Left lung (tissue), 10 donors: ENCODE results near the gene APOL4. TPM values are rescaled to one million over a fixed set of nuclear protein-coding genes. Genes with fewer than 3 reads are reported as not detected.
"Not testable (repeated sequence)": the region's sequence is repeated elsewhere in the genome, so short reads cannot be mapped to it uniquely, and the experiment has no call there.

Experiments
- ATAC-seq: fragments of 200-7000 bp; cut with Tn5 transposase; one replicate; pipeline ENCODE4 v1.9.1; 2020; ENCODE audit warnings: moderate library complexity
- DNase-seq, 4 donors: peaks; one replicate each; pipeline ENCODE4 v3.0.0-alpha.2; 2013 to 2020
- H3K27ac ChIP-seq, 2 donors: fragments of 200-600 bp; sonication (generic) in 1 of 2; one replicate each; pipeline versions ENCODE4 v1.5.0 to v1.8.0; 2020 to 2021
- H3K27me3 ChIP-seq, 2 donors: fragments of 200-600 bp; sonication (generic) in 1 of 2; one replicate each; pipeline versions ENCODE4 v1.5.0 to v1.8.0; 2020 to 2021
- H3K36me3 ChIP-seq, 2 donors: fragments of 200-600 bp; sonication (generic) in 1 of 2; one replicate each; pipeline versions ENCODE4 v1.5.0 to v1.8.0; 2020 to 2021
- H3K4me1 ChIP-seq, 2 donors: fragments of 200-600 bp; one replicate each; pipeline ENCODE4 v1.8.0; 2021
- H3K4me3 ChIP-seq, 2 donors: fragments of 200-600 bp; sonication (generic) in 1 of 2; one replicate each; pipeline versions ENCODE4 v1.5.0 to v1.8.0; 2020 to 2021; ENCODE audit warnings: mild to moderate bottlenecking in 1 of 2
- H3K9me3 ChIP-seq, 2 donors: fragments of 200-600 bp; sonication (generic) in 1 of 2; one replicate each; pipeline versions ENCODE4 v1.5.0 to v1.8.0; 2020 to 2021
- CTCF ChIP-seq, 2 donors: fragments of 200-600 bp; sonication (generic) in 1 of 2; IDR thresholded peaks; one replicate each; pipeline versions ENCODE4 v1.5.0 to v1.8.0; 2021; ENCODE audit warnings: antibody characterized with exemption in 2 of 2
- intact Hi-C, 2 donors: fragments of 100-400 bp; cut with DNase I; formaldehyde crosslinking; loops; one replicate each; pipeline versions ENCODE4 v1.11.2 to v1.14.2; 2022
- polyA plus RNA-seq, 6 donors: library from polyadenylated mRNA; unstranded; fragments of 120-200 nt; gene quantifications; one replicate each; pipeline ENCODE4 v1.2.1, GENCODE V29; 2013; ENCODE audit not compliant: insufficient read length in 6 of 6
- total RNA-seq, 2 donors: library from RNA; stranded (reverse); fragmentation: NEBNext Ultra II Directional; extraction: Animal tissue kit (Norgen Biotek cat#: 25700); gene quantifications; one replicate each; pipeline ENCODE4 v1.2.1, GENCODE V29; 2021
- donor health status: DM: no; HTN: yes; CAD: no.
- donor health status: DM: no; HTN: no; CAD: no.

The APOL4 gene
- total and polyA plus RNA-seq, 8 donors = 4.9 to 18.6 (median 10.6) TPM

- no peaks in the 10 kb centered on the region for H3K36me3 ChIP-seq
- H3K27ac ChIP-seq = no peak overlapping the region
- no peak overlapping the region for H3K4me3 ChIP-seq
- H3K9me3 ChIP-seq = no peaks in the 10 kb centered on the region
- intact Hi-C loops = no loop called here
- no peaks in the 10 kb centered on the region for H3K27me3 ChIP-seq
- TF ChIP-seq CTCF (IDR thresholded peaks at IDR 0.05) = no peak
- ATAC-seq (no peak), DNase-seq (no peak)
- H3K4me1 ChIP-seq = peaks cover 7 to 12% of the 10 kb centered on the region in 2 donors
These were observed 3.0 kb upstream of the APOL4 start for GRCh38 chr22:36204632-36205015.

GRCh38 chr22:36204001-36204631 is 2.5 kb upstream of the APOL4 start:
- ATAC-seq (no peak), DNase-seq (no peak)
- intact Hi-C loops = no loop called here
- Histone ChIP-seq H3K27ac (no peak overlapping the region), H3K27me3 (no peaks in the 10 kb centered on the region), H3K4me3 (no peak overlapping the region), H3K4me1 (peaks cover 7 to 12% of the 10 kb centered on the region in 2 donors), H3K9me3 (no peaks in the 10 kb centered on the region), H3K36me3 (no peaks in the 10 kb centered on the region)
- TF ChIP-seq CTCF (IDR thresholded peaks at IDR 0.05) = no peak

- ATAC-seq, intact Hi-C loops: not testable (repeated sequence)
These were observed 1.8 kb upstream of the APOL4 start for GRCh38 chr22:36203441-36203840.

GRCh38 chr22:36202906-36203305 is 1.3 kb upstream of the APOL4 start:
- DNase-seq = peak in 1 of 4 donors; percentile 68
- H3K4me3 ChIP-seq, H3K27ac ChIP-seq, intact Hi-C loops, H3K36me3 ChIP-seq, H3K9me3 ChIP-seq, H3K27me3 ChIP-seq: not testable (repeated sequence)
- H3K4me1 ChIP-seq = peaks cover 7 to 19% of the 10 kb centered on the region in 2 donors
- ATAC-seq = peak; percentile 32

More at GRCh38 chr22:36203441-36203840, 1.8 kb upstream of the APOL4 start:
- H3K36me3 ChIP-seq, H3K9me3 ChIP-seq, H3K27me3 ChIP-seq, H3K27ac ChIP-seq, H3K4me3 ChIP-seq: not testable (repeated sequence)
- H3K4me1 ChIP-seq = peaks cover 7 to 15% of the 10 kb centered on the region in 2 donors
- DNase-seq = peak in 1 of 4 donors; percentile 33

- H3K27ac ChIP-seq, intact Hi-C loops, H3K36me3 ChIP-seq, H3K9me3 ChIP-seq, H3K27me3 ChIP-seq, DNase-seq: not testable (repeated sequence)
- H3K4me1 ChIP-seq = peaks cover 10 to 38% of the 10 kb centered on the region in 2 donors
- H3K4me3 ChIP-seq = peak overlapping the region in 1 of 2 donors; percentile 19
- peak; percentile 21 for ATAC-seq
These were observed 584 bp downstream of the APOL4 start for GRCh38 chr22:36201025-36201424.

- Histone ChIP-seq H3K27me3 (no peaks in the 10 kb centered on the region), H3K9me3 (no peaks in the 10 kb centered on the region), H3K4me1 (peaks cover 10 to 47% of the 10 kb centered on the region in 2 donors), H3K4me3 (no peak overlapping the region), H3K27ac (no peak overlapping the region), H3K36me3 (no peaks in the 10 kb centered on the region)
- no peak for TF ChIP-seq CTCF (IDR thresholded peaks at IDR 0.05)
- no peak for ATAC-seq
- DNase-seq = no peak
- intact Hi-C loops = loop anchor here in 1 of 2 donors (10.0 kb wide), 2 partner anchors 76 to 286 kb away; partner anchors contain the start of gene TXN2
These were observed 2.5 kb downstream of the APOL4 start for GRCh38 chr22:36199001-36199551.
